ENCODE results near the gene LAG3. TPM values are rescaled to one million over a fixed set of nuclear protein-coding genes. Genes with fewer than 3 reads are reported as not detected.

The LAG3 gene
- polyA plus RNA-seq, 1 of the 3 experiments (the other 2 are of a cell fraction) = 0.72 TPM

DNA sequence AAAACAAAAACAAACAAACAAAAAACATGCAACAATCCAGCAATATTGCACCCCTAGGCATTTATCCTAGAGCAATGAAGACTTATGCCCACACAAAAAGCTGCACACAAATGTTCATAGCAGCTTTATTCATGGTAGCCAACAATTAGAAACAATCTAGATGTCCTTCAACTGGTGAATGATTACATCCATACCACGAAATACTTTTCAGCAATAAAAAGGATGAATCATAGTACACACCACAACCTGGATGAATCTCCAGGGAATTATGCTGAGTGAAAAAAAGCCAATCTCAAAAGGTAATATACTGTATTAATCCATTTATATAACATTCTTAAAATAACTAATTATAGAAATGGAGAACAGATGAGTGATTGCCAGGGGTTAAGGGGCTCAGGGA, 34.9 kb downstream of the LAG3 start (continued):
- TF ChIP-seq IRF3 (IDR thresholded peaks at IDR 0.05; ENCODE audit: low read depth, low read length) = no peak
- TF ChIP-seq SMC3 (IDR thresholded peaks at IDR 0.05; ENCODE audit: low read depth, low read length) = no peak
- no peak for TF ChIP-seq SIN3A (IDR thresholded peaks at IDR 0.05; ENCODE audit: borderline replicate concordance, low read depth, low read length)
- no peak for TF ChIP-seq MEF2A (IDR thresholded peaks at IDR 0.05; ENCODE audit: borderline replicate concordance, low read depth)
- TF ChIP-seq EZH2phosphoT487 (IDR thresholded peaks at IDR 0.05; ENCODE audit: borderline replicate concordance, low read depth) = no peak
- TF ChIP-seq NRF1 (IDR thresholded peaks at IDR 0.05; ENCODE audit: low read depth, low read length) = no peak
- TF ChIP-seq MXI1 (IDR thresholded peaks at IDR 0.05; ENCODE audit: low read depth, low read length) = no peak
- no peak for TF ChIP-seq RCOR1 (IDR thresholded peaks at IDR 0.05; ENCODE audit: low read length)
- TF ChIP-seq GATA2 (CRISPR knock-in tag; IDR thresholded peaks at IDR 0.05) = no peak
- no peak for TF ChIP-seq FOXM1 (IDR thresholded peaks at IDR 0.05; ENCODE audit: low read depth)

DNA sequence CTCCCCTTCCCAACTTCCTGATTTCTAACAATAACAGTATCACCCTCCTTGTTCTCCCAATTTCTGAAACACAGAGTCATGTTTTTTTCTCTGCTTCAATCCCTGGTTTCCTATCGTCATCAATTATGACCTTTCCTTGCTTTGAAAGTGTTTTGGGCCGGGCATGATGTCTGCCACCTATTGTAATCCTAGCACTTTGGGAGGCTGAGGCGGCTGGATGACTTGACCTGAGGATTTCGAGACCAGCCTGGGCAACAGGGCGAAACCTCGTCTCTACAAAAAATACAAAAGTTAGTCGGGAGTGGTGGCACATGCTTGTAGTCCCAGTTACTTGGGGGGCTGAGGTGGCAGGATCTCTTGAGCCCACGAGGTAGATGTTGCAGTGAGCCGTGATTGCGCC, 36.7 kb downstream of the LAG3 start:
- TF ChIP-seq FOXM1 (IDR thresholded peaks at IDR 0.05; ENCODE audit: low read depth) = no peak
- TF ChIP-seq NRF1 (IDR thresholded peaks at IDR 0.05; ENCODE audit: low read depth, low read length) = no peak
- TF ChIP-seq YY1 (IDR thresholded peaks at IDR 0.05; ENCODE audit: low read depth) = no peak
- TF ChIP-seq MEF2A (IDR thresholded peaks at IDR 0.05; ENCODE audit: borderline replicate concordance, low read depth) = no peak
- no peak for TF ChIP-seq RXRA (IDR thresholded peaks at IDR 0.05; ENCODE audit: borderline replicate concordance, low read depth)
- no peak for TF ChIP-seq EZH2phosphoT487 (IDR thresholded peaks at IDR 0.05; ENCODE audit: borderline replicate concordance, low read depth)
- no peak for TF ChIP-seq JUND (IDR thresholded peaks at IDR 0.05)
- no peak for TF ChIP-seq POLR2AphosphoS5 (IDR thresholded peaks at IDR 0.05; ENCODE audit: low read depth, low read length)
- TF ChIP-seq TEAD4 (IDR thresholded peaks at IDR 0.05; ENCODE audit: borderline replicate concordance, insufficient read depth) = no peak
- no peak for TF ChIP-seq RFX5 (IDR thresholded peaks at IDR 0.05; ENCODE audit: low read length)
- no peaks in the 10 kb centered on the region for H3F3A ChIP-seq (replicated peaks; ENCODE audit: insufficient read depth)
- WGBS (ENCODE audit: low lambda C conversion rate) = 83% methylated on average over 10 of the region's 10 CpGs
- no peaks in the 10 kb centered on the region for H3K27me3 ChIP-seq (ENCODE audit: insufficient read depth)
- ChIA-PET CTCF (interaction anchor here (1.1 to 1.4 kb wide), 2 partner anchors 10 to 55 kb away, joined by 3 to 5 read pairs; partner anchors contain the start of gene MLF2), POLR2A (interaction anchor here (0.6 kb wide), 1 partner anchor 14 kb away, joined by 3 read pairs; no protein-coding TSS in a partner anchor)
- no peaks in the 10 kb centered on the region for H3K36me3 ChIP-seq (replicated peaks in 1 of 2; ENCODE audit: control insufficient read depth in 1 of 2, insufficient read depth in 2 of 2, low read length in 1 of 2)
- no peak overlapping the region for H3K4me3 ChIP-seq (ENCODE audit: low read depth in 2 of 2, low read length in 1 of 2)
- H3K9me3 ChIP-seq = no peaks in the 10 kb centered on the region
- H3K4me2 ChIP-seq = no peak overlapping the region
- DNase-seq = no peak
- no peaks in the 10 kb centered on the region for H3K79me2 ChIP-seq (ENCODE audit: insufficient read depth)
- H4K20me1 ChIP-seq (ENCODE audit: insufficient read depth) = no peaks in the 10 kb centered on the region
- no peaks in the 10 kb centered on the region for H3K9me2 ChIP-seq
- H3K9ac ChIP-seq = no peak overlapping the region
- H2AFZ ChIP-seq (ENCODE audit: low read depth) = no peak overlapping the region; the same call in 1 of the 2 replicates
- no peak overlapping the region for H3K27ac ChIP-seq (ENCODE audit: low read depth in 2 of 2, low read length in 1 of 2)
- no peaks in the 10 kb centered on the region; a peak in 1 of 4 replicates for H3K4me1 ChIP-seq (ENCODE audit: control insufficient read depth in 1 of 2, insufficient read depth in 2 of 2, low read depth in 1 of 2, low read length in 1 of 2)
